HG03457 (cell line): ENCODE results near the gene PTPN22.

Source experiments
- ATAC-seq: cut with Tn5 transposase; IDR thresholded peaks from one replicate; pipeline ENCODE4 v1.9.1; 2021; ENCODE audit warnings: moderate number of reproducible peaks; ENCODE audit not compliant: unreplicated experiment

The PTPN22 gene

DNA sequence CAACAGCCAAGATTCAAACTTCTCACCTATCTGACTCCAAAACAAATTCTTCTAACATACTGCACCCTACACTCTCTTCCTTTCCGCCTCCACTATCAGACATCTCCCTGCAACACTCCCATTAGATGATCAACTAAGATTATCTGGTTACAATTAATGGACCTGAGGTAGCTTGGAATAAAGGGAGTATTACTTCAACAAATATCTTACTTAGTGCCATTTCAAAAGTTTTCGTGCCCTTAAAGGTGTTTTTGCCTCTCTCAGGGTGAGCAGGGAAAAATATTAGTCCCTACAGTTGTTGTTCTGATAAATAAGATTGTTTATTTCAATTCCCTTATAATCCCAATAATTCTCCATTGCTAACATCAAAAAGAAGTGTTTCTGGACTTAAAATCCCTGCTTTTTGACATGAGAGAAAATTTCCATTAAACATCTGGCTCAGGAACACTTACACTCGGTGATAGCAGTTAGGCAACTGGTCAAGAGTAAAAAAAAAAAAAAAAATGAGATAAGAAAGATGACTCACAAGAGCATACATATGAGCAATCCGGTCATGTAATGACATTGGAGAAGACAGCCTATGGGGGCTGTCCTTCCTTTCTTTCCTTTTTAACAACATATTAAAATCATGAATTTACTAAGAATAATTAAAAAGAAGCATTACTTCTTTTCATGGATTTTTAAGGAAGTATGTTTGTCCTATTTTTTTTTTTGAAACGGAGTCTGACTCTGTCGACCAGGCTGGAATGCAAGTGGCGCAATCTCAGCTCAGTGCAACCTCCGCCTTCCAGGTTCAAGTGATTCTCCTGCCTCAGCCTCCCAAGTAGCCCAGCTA lies 66.9 kb downstream of the PTPN22 start:
- no peak for ATAC-seq

DNA sequence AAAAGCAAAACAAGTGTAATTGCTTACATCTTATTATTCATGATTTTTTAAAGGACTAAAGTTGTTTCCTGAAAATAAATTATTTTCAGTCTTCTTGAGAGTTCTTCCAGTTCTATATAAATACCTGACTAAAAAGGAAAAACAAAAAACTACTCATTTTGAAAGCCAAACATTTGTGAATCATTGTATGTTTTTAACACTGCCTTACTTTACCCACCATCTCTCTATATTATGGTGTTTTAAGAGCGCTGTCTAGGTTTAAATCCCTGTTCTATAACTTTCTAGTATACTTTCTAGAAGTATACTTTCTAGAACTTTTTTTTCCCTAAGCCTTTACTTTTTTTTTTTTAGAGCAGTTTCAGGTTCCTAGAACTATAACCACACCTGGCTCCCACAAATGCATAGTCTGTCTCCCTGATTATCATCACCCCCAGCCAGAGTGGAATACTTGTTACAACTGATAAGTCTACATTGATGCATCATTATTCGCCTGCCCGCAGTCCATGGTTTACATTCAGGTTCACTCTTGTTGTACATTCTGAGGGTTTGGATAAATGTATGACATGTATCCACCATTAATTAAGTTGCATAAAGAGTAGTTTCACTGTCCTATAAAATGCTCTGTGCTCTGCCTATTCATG lies 69.0 kb downstream of the PTPN22 start:
- ATAC-seq: no peak

DNA sequence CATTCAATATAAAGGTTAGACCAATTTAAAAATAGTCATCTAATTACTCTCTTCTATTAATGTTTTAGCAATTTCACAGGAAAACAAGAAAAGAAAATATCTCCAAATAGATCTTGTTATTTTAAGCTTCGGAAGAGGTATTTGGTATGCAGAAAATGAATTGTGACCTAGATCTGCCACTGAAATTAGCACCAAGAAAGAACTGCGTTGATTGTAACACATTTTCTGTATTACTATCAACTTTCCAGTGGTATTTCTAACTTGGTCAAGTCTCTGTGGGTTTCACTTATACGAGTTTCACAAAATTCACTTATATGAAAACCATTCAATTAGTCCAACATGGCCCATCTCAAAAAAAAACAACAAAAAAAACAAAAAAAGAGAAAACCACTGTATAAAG lies 71.0 kb downstream of the PTPN22 start:
- no peak for ATAC-seq

DNA sequence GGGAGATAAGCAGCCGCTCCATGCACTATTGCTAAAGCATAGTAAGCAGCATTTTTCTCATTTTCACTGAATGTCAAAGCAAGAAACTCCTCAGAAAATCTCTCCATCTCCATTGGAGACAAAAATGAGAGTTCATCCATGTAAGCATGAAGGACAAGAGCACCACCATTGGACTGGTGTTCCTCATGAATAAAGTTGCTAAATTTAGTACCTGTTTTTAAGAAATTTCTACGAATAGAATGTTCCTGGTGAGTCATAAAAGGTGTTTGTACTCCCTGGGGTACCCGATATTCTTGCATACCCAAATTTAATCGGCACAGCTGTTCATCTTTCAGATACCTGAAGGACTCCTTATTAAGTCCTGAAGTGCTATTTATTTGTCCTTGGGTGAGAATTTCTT lies 74.0 kb downstream of the PTPN22 start:
- no peak for ATAC-seq

DNA sequence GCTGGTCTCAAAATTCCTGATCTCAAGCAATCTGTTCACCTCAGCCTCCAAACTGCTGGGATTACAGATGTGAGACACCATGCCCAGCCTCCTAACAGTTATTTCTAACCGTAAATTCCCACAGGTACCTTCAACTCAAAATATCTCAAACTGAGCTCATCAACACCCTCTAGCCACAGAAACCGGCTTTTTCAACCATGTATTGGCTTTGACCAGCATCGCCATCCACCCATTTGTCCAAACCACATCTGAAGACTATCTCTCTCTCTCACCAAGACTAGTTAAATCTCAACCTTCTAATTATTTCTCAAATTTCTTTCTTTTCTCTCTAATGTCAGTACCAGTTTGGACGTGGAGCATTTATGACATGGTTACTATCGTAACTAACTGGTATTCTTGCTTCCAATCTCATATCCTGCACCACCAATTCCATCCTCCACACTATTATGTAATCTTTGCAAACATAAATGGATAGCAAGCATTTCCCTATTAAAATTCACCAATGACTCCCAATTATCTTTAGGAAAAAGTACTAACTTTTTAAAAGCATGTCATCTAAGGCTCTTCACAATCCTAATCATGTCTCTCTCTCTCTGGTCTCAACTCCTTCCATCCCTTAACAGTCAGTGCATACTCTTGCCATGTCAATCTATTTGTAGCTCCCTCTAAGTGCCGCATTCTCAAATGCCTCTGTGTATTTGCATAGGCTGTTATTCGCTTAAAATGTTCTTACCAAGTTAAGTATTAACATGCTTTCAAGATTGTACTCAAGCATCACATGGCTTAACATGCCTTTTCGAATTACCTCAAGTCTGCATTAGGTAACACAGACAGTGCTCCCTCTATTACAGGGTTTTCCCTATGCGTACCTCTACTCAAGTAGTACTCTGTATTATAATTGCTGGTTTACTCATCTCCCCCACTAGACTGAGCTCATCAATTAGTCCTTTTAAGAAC lies 77.4 kb downstream of the PTPN22 start:
- ATAC-seq: no peak

DNA sequence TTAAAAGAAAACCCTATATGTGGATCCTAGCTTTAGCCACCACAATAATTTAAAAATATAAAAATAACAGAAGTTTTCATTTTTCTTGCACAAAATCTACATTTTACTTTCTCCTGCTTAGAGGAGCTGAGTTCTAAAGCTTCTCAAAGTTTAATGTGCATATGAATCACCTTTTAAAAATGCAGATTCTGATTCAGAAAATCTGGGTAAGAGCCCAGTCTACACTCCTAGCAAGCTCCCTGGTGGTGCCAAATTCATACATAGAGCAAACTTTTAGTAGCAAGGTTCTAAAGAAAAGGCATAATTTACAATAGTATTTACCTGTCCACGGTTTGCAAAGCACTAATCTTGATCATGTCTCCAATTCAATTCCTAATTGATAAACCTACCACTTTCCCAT lies 78.5 kb downstream of the PTPN22 start:
- no peak for ATAC-seq

DNA sequence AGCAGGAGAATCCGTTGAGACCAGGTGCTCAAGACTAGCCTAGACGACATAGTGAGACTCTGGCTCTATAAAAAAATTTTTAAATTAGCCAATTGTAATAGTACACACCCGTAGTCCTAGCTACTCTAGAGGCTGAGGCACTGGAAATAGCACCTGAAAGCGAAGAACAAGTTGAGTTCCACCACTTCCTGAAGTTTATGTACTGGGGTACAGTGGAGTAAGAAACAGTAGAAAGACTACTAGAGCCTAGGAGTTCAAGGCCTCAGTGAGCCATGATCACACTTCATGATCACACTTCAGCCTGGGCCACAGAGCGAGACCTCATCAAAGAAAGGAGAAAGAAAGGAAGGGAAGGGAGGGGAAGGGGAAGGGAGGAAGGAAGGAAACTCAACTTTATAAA lies 79.0 kb downstream of the PTPN22 start:
- no peak for ATAC-seq

DNA sequence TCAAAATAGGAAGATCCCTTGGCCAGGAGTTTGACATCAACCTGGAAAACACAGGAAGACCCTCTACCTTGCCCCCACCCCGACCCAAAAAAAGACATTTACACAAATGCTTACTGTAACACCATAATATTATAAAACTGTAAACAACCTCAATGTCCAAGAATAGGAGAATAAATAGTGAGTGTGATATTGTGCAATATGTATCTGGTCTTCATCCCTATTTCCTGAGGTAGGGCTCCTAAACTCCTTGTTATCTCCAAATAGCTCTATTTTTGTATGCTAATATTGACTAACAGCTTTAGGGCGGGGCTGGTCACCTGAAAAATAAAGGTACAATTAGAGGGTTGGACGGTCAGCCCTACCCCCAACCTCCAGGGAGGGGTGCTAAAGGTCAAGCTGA lies 82.7 kb downstream of the PTPN22 start:
- ATAC-seq: no peak

DNA sequence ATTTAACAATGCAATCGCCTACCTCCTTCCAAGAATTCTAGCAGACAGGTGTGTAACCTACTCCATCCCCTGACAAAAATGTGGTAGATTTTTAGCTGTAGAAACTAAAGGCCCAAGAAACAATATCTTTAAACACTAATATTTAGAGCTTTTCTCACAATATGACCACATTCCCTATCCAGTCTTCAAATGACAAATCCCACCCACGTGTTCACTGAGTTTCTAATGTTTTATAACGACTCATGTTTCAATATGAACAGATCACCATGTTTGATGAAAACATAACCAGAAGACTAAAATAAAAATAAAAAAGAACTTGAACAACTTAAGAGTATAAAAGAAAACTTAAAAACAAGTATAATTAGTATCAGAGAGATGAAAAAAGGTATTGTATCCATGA lies 83.8 kb downstream of the PTPN22 start:
- ATAC-seq: no peak

DNA sequence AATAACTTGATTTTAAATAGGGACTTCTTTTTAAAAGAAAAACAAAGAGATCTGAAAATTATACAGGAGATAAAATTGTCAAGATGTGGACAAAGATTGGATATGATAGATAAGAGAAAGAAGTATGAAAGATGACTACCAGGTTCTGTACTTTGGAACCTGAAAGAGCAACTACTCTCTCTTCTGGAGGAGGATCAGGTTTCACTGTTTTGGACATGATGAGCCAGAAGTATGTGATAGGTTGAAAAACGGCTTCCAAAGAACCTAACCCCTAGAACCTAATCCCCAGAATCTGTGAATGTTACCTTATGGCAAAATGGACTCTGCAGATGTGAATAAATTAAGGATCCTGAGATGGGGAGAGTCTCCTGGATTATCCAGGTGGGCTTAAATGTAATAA lies 85.4 kb downstream of the PTPN22 start:
- ATAC-seq: no peak

DNA sequence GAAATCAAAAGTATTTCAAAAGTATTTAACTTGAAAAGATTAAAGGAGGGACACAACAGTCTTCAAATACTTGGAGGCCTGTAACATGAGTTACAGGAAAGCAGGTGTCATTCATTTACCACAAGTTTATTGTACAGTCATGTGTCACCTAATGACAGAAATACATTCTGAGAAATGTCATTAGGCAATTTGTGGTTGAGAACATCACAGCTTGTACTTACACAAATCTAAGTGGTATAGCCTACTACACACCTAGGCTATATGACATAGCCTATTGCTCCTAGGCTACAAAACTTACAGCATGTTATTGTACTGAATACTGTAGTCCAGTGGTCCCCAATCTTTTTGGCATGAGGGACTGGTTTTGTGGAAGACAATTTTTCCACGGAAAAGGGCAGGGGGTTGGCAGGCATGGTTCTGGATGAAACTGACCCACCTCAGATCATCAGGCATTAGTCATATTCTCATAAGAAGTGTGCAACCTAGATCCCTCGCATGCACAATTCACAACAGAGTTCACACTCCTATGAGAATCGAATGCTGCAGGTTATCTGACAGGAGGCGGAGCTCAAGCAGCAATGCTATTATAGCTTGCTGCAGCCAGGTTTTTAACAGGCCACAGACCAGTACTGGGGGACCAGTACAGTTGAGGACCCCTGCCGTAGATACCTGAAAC lies 87.3 kb downstream of the PTPN22 start:
- peak; percentile 50 for ATAC-seq

DNA sequence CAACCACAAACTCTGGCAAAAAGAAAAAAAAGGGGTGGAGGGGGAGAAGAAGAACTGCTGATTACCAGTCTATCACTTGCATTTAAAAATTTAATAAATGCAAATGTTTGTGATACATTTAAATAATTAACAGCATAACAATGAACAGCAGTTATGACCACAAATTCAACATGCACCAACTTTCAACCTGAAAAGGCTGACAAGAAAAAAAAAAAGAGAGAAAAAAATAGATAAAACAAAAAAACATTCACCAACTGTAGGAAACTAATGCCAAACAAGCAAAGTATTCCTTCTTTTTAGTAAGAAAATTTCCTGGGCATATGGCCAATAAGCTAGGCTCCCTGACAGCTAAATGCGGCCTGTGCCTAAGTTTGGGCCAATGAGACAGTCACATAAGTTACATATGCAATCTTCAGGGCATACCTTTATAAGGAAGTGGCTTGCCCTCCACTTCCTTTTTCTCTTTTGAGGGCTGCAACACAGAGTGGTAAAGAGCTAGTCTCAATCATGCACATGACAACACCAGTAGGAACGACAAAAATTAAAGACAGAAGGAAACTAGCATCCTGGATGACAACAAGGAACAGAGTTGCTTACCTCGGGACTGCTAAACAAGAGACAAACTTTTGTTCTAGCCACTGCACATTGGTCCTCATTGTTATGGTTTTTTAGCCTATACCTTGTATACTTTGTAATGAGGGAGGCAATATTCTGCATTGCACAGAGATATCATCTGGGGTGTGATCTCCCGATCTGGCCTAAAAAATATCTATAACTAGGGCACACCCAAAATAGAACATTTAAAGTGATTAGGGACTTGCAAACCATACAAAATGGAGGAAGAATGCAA lies 88.0 kb downstream of the PTPN22 start:
- ATAC-seq: peak; percentile 66

DNA sequence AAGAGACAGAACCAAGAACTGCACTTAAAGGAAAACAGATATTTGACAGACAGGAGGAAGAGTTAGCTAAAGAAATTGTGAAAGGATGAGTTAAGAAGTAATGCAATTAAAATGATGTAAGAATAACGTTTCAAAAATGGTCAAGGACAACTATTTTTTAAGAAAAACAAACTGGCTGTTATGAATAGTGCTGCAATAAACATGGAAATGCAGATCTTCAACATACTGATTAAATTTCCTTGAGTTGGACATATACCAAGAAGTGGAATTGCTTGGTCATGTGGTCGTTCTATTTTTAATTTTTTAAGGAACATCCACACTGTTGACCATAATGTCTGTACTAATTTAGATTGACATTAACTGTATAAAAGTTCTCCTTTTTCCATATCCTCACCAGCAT lies 89.1 kb downstream of the PTPN22 start:
- ATAC-seq: no peak

DNA sequence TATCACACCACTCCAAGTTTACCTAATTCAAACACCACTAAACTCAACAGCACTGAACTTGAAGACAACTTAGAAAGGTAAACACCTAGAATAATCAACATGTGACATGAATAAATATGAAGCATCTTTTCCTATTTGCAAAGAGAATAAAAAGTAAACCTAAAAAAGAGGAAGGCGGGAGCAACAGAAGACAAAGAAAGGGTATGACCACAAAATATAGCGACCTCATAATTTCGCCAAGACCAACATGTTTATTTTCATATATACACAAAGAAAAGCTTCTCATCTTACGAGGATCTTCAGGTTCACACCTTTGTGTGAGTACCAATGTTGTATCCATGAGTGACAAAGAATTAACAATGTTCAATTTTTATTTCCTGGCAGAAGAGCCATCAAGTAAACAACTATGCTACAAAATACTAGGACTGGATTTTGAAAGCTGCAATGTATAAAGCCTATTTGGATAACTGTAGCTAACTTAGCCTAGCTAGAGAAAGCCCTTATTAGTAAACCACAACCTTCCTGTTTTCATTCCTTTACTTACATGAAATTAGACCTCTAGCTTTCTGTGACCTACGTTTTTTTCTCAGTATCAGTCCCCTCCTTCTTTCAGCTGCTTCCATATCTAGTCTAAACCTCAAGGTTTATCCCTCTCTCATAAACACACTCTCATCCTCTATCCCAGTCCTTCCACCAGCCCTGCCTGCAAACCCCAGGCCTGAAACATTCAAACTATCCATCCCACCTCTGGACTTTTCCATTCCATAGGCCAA lies 91.0 kb downstream of the PTPN22 start:
- no peak for ATAC-seq

DNA sequence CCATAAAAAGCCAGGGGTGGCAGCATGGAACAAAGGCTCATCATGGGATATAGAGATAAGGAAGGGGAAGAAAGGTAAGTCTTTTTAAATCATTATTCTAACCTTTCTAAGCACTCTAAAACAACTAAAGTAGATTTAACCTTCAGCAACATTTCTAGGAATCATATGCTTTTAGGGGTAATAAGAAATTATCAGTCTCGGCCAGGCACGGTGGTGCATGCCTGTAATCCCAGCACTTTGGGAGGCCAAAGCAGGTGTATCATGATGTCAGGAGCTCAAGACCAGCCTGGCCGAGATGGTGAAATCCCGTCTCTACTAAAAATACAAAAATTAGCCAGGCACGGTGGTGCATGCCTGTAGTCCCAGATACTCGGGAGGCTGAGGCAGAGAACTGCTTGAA lies 92.0 kb downstream of the PTPN22 start:
- no peak for ATAC-seq

DNA sequence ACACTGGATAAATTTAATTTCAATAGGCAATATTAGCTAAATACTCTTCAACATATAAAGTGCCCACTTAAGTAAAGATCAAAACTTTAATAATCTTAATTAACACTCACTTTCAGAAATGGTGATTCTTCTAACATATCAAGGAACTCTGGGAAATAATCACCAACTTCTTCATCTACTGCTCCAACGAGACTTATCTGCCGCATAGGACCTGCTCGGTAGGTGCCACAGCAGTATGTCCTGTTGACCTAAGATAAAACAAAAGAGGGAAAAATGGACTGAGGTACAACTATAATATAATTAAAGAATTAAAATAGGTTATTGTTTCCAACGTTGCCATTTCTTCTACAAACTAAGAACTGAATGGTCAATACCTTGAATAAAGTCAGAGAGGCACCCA lies 94.0 kb downstream of the PTPN22 start:
- no peak for ATAC-seq

DNA sequence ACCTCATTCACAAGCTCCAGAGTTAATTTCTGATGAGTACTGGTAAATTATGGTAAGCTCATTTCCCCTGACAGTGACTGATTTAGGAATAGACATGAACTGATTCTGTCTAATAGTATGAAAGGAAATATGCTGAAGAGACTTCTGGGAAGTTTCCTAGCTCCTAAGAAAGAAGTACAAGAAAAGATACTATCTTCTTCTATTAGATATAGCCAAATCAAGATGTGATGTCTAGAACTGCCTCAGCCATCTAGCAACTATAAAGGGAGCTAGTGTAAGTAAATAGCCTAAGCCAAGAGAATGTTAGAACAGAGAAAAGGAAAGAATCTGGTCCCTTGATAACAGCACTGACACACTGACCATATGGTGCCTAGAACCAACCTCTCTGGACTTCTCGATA lies 101.5 kb downstream of the PTPN22 start:
- ATAC-seq: no peak

DNA sequence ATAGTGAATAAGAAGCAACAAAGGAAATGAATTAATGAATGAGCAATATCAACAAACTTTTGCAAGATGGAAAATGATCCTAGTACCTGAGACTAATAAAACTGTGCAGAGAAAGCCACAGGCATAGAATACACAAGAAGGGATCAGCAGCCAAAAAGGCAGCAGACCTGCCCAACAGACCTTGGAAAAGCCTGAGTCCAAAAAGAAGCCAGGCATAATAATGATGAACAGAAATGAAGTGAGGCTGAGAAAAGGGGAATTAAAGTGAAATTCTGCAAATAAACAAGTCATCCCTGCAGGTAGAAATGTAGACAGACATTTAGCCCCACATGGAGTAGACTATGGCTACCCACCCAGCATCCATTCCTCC lies 101.9 kb downstream of the PTPN22 start:
- no peak for ATAC-seq

DNA sequence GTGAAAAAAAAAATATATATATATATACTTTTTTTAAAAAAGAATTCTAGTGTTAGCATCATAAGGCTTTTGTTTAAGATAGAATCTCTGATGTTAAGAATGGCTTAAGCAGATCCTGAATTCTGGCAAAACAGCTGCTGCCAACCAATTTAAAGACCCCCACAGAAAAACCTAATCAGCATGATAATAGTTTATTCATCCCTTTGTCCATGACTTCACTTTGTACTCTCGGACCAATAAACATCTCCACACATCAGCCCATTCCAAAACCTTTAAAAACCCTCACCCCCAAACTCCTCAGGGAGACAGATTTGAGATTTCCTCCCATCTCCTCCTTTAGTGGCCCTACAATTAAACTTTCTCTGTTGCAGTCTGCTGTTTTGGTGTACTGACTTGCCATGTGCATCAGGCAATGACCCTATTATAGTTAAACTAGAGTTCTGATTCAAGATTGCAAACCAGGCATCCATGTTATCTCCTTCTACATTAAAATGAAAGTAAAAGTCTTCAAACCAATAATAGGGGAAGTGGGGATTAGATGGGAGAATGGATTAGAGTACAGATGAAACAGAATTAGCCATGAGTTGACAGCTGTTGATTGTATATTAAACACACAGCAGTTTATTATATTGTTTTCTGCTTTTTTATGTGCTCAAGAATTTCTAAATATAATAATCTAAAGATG lies 102.5 kb downstream of the PTPN22 start:
- ATAC-seq: no peak
